Loucy (cell line): ENCODE data around the gene PLEKHH1.

Source experiments
- H2AFZ ChIP-seq: fragments of 200-600 bp; sonication (generic); 2 replicates; pipeline ENCODE4 v1.6.0; 2016; ENCODE audit warnings: antibody characterized with exemption, mild to moderate bottlenecking, low read length, moderate library complexity
- H3F3A ChIP-seq: fragments of 200-600 bp; 2 replicates; pipeline ENCODE4 v1.6.0; 2016; ENCODE audit warnings: antibody characterized with exemption, low read depth, mild to moderate bottlenecking
- H3K27me3 ChIP-seq: fragments of 200-600 bp; sonication (generic); 2 replicates; pipeline ENCODE4 v1.6.1; 2014; ENCODE audit warnings: low read length, mild to moderate bottlenecking; ENCODE audit not compliant: insufficient read depth, poor library complexity, severe bottlenecking
- H3K36me3 ChIP-seq: fragments of 200-600 bp; sonication (generic); 2 replicates; pipeline ENCODE4 v1.6.1; 2016; ENCODE audit warnings: low read length; ENCODE audit not compliant: insufficient read depth
- H3K4me1 ChIP-seq: fragments of 200-600 bp; sonication (generic); 2 replicates; pipeline ENCODE4 v1.5.1; 2014; ENCODE audit warnings: low read length, mild to moderate bottlenecking; ENCODE audit not compliant: insufficient read depth, poor library complexity, severe bottlenecking
- H3K4me2 ChIP-seq: fragments of 200-600 bp; sonication (generic); 2 replicates; pipeline ENCODE4 v1.6.0; 2014; ENCODE audit warnings: antibody characterized with exemption, low read length, low read depth, mild to moderate bottlenecking; ENCODE audit not compliant: poor library complexity, severe bottlenecking
- H3K4me3 ChIP-seq: fragments of 200-600 bp; sonication (generic); 2 replicates; pipeline ENCODE4 v1.5.1; 2014; ENCODE audit warnings: low read length, mild to moderate bottlenecking, mixed read lengths; ENCODE audit not compliant: poor library complexity, severe bottlenecking
- H3K79me2 ChIP-seq: fragments of 200-600 bp; sonication (generic); 2 replicates; pipeline ENCODE4 v1.6.1; 2014; ENCODE audit warnings: low read length; ENCODE audit not compliant: insufficient read depth
- H3K9ac ChIP-seq: fragments of 200-600 bp; sonication (generic); 2 replicates; pipeline ENCODE4 v1.6.0; 2014; ENCODE audit warnings: mild to moderate bottlenecking, low read depth, low read length, moderate library complexity; ENCODE audit not compliant: poor library complexity, severe bottlenecking
- H3K9me2 ChIP-seq: fragments of 200-600 bp; sonication (generic); replicated peaks from 2 replicates; pipeline ENCODE4 v1.6.1; 2016; ENCODE audit warnings: low read depth, low read length, mixed read lengths
- H3K9me3 ChIP-seq: fragments of 200-600 bp; sonication (generic); 2 replicates; pipeline ENCODE4 v1.6.1; 2014; ENCODE audit warnings: mild to moderate bottlenecking, antibody characterized with exemption, low read length, low read depth; ENCODE audit not compliant: insufficient read depth
- H4K20me1 ChIP-seq: fragments of 200-600 bp; sonication (generic); 2 replicates; pipeline ENCODE4 v1.6.0; 2014; ENCODE audit warnings: antibody characterized with exemption, low read length, mild to moderate bottlenecking; ENCODE audit not compliant: insufficient read depth, poor library complexity, severe bottlenecking
- EZH2phosphoT487 ChIP-seq: fragments of 200-600 bp; IDR thresholded peaks from 2 replicates; pipeline ENCODE4 v1.6.1; 2018; ENCODE audit warnings: antibody characterized with exemption, mild to moderate bottlenecking, moderate library complexity, borderline replicate concordance
- TF ChIP-seq, protein P1 (sequence below): fragments of 200-600 bp; sonication (generic); conservative IDR thresholded peaks from 2 replicates; pipeline ENCODE4 v1.5.1; 2014; ENCODE audit warnings: mild to moderate bottlenecking, antibody characterized with exemption, low read length

PLEKHH1 gene

GRCh38 chr14:67627519-67627918, 94.4 kb downstream of the PLEKHH1 start:
- Histone ChIP-seq H4K20me1 (no peaks in the 10 kb centered on the region), H3K4me2 (no peak overlapping the region), H3K9me3 (no peaks in the 10 kb centered on the region), H3K9me2 (no peaks in the 10 kb centered on the region), H3K4me1 (peaks cover 8% of the 10 kb centered on the region), H3K4me3 (no peak overlapping the region), H3K36me3 (no peaks in the 10 kb centered on the region), H3K9ac (no peak overlapping the region), H3K79me2 (no peaks in the 10 kb centered on the region), H3K27me3 (no peaks in the 10 kb centered on the region), H2AFZ (no peak overlapping the region), H3F3A (no peaks in the 10 kb centered on the region; the same call in 1 of the 2 replicates)
- TF ChIP-seq EZH2phosphoT487, result no peak
- TF ChIP-seq, protein P1, sequence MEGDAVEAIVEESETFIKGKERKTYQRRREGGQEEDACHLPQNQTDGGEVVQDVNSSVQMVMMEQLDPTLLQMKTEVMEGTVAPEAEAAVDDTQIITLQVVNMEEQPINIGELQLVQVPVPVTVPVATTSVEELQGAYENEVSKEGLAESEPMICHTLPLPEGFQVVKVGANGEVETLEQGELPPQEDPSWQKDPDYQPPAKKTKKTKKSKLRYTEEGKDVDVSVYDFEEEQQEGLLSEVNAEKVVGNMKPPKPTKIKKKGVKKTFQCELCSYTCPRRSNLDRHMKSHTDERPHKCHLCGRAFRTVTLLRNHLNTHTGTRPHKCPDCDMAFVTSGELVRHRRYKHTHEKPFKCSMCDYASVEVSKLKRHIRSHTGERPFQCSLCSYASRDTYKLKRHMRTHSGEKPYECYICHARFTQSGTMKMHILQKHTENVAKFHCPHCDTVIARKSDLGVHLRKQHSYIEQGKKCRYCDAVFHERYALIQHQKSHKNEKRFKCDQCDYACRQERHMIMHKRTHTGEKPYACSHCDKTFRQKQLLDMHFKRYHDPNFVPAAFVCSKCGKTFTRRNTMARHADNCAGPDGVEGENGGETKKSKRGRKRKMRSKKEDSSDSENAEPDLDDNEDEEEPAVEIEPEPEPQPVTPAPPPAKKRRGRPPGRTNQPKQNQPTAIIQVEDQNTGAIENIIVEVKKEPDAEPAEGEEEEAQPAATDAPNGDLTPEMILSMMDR, result no peak

GRCh38 chr14:67630186-67630585, 97.1 kb downstream of the PLEKHH1 start:
- H3K4me3 ChIP-seq, result no peak overlapping the region
- H3K4me2 ChIP-seq, result no peak overlapping the region
- H3K4me1 ChIP-seq, result no peaks in the 10 kb centered on the region
- H3K9me3 ChIP-seq, result no peaks in the 10 kb centered on the region
- H2AFZ ChIP-seq, result no peak overlapping the region
- H3K9ac ChIP-seq, result no peak overlapping the region
- H3K9me2 ChIP-seq, result no peaks in the 10 kb centered on the region
- H3F3A ChIP-seq, result no peaks in the 10 kb centered on the region
- H3K79me2 ChIP-seq, result no peaks in the 10 kb centered on the region
- TF ChIP-seq, protein P1, result no peak
- no peak for TF ChIP-seq EZH2phosphoT487
- no peaks in the 10 kb centered on the region for H4K20me1 ChIP-seq
- H3K27me3 ChIP-seq, result no peaks in the 10 kb centered on the region
- H3K36me3 ChIP-seq, result no peaks in the 10 kb centered on the region

DNA sequence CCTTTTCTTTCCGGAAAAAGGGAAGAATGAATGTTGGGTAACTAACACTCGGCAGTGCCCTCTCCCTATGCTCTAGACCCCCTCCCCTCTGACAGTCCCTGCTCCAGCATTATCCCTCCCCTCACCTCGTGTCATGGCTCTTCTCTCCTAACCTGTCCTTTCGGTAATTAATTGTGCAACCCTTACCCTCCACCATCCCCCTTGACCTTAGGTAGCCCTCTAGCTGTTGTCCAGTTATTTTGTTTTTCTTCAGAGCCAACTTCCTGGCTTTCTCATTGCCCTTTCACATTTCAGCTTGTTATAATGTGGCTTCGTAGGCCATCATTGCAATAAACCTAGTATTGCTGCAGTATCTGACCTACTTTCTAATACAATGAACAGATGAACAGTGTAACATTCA, 97.8 kb downstream of the PLEKHH1 start:
- H3K79me2 ChIP-seq, result no peaks in the 10 kb centered on the region
- H3K9me2 ChIP-seq, result no peaks in the 10 kb centered on the region
- no peaks in the 10 kb centered on the region for H3F3A ChIP-seq
- H3K4me2 ChIP-seq, result no peak overlapping the region
- no peaks in the 10 kb centered on the region for H3K36me3 ChIP-seq
- H3K4me3 ChIP-seq, result no peak overlapping the region
- no peak overlapping the region for H3K9ac ChIP-seq
- no peaks in the 10 kb centered on the region for H4K20me1 ChIP-seq
- no peaks in the 10 kb centered on the region for H3K4me1 ChIP-seq
- H3K9me3 ChIP-seq, result no peaks in the 10 kb centered on the region
- TF ChIP-seq, protein P1, result no peak
- TF ChIP-seq EZH2phosphoT487, result no peak
- H3K27me3 ChIP-seq, result no peaks in the 10 kb centered on the region
- no peak overlapping the region for H2AFZ ChIP-seq
